ENCODE measurements around the gene ARMH3. TPM values are rescaled to one million over a fixed set of nuclear protein-coding genes. Genes with fewer than 3 reads are reported as not detected.

ARMH3 gene
- polyA plus RNA-seq, 1 experiment: 18.5 TPM

DNA sequence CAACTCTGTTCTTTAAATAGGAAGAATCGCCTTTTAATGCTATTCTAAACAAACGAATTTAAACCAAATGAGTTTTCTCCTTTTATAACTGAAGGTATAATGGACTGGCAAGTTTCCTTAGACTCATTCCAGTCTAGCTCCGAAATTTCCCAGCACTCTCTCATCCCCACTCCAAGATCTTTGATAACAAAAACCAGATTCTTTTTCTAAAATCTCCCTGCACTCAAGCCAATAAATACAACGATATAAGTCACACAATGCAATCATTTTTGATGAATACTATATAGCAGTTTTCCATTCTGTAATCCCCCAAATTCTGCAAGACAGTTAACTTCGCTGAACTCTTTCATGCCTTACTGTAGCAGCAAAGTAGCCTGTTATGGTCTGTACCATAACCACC, 239.6 kb downstream of the ARMH3 start:
- Histone ChIP-seq H3K36me3 (ENCODE audit: control insufficient read depth, insufficient read depth, low read length) (peaks cover 2% of the 10 kb centered on the region; the same call in 1 of the 2 replicates), H3K4me3 (ENCODE audit: low read depth, low read length) (peak overlapping the region; percentile 99), H3K27me3 (ENCODE audit: control insufficient read depth, insufficient read depth, low read length) (no peaks in the 10 kb centered on the region)
- TF ChIP-seq, protein P1, sequence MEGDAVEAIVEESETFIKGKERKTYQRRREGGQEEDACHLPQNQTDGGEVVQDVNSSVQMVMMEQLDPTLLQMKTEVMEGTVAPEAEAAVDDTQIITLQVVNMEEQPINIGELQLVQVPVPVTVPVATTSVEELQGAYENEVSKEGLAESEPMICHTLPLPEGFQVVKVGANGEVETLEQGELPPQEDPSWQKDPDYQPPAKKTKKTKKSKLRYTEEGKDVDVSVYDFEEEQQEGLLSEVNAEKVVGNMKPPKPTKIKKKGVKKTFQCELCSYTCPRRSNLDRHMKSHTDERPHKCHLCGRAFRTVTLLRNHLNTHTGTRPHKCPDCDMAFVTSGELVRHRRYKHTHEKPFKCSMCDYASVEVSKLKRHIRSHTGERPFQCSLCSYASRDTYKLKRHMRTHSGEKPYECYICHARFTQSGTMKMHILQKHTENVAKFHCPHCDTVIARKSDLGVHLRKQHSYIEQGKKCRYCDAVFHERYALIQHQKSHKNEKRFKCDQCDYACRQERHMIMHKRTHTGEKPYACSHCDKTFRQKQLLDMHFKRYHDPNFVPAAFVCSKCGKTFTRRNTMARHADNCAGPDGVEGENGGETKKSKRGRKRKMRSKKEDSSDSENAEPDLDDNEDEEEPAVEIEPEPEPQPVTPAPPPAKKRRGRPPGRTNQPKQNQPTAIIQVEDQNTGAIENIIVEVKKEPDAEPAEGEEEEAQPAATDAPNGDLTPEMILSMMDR (IDR thresholded peaks at IDR 0.05; ENCODE audit: insufficient read depth, low read depth, low read length): no peak
- ChIA-PET POLR2A (no interaction called here), CTCF (interaction anchor here (1.5 to 3.5 kb wide), 2 partner anchors 19 to 25 kb away, joined by 6 to 13 read pairs; no protein-coding TSS in a partner anchor)
- DNase-seq (ENCODE audit: low read depth): no peak

- H3K4me3 ChIP-seq (ENCODE audit: low read depth, low read length): peak overlapping the region; percentile 99
- TF ChIP-seq, protein P1 (IDR thresholded peaks at IDR 0.05; ENCODE audit: insufficient read depth, low read depth, low read length): no peak
- DNase-seq (ENCODE audit: low read depth): no peak
- POLR2A ChIA-PET: no interaction called here
- no peaks in the 10 kb centered on the region for H3K27me3 ChIP-seq (ENCODE audit: control insufficient read depth, insufficient read depth, low read length)
- CTCF ChIA-PET: interaction anchor here (1.0 to 1.2 kb wide), 2 partner anchors 26 to 196 kb away, joined by 4 read pairs; no protein-coding TSS in a partner anchor
- H3K36me3 ChIP-seq (ENCODE audit: control insufficient read depth, insufficient read depth, low read length): peaks cover 5% of the 10 kb centered on the region
Measured at GRCh38 chr10:101814466-101815071, 241.4 kb downstream of the ARMH3 start.

GRCh38 chr10:101812606-101813005, 243.4 kb downstream of the ARMH3 start:
- DNase-seq (ENCODE audit: low read depth): no peak
- TF ChIP-seq, protein P1 (IDR thresholded peaks at IDR 0.05; ENCODE audit: insufficient read depth, low read depth, low read length): no peak
- H3K27me3 ChIP-seq (ENCODE audit: control insufficient read depth, insufficient read depth, low read length): no peaks in the 10 kb centered on the region
- H3K4me3 ChIP-seq (ENCODE audit: low read depth, low read length): no peak overlapping the region
- CTCF ChIA-PET: interaction anchor here (1.0 to 1.5 kb wide), 3 partner anchors 25 to 31 kb away, joined by 4 to 6 read pairs (median 5); no protein-coding TSS in a partner anchor
- POLR2A ChIA-PET: no interaction called here
- H3K36me3 ChIP-seq (ENCODE audit: control insufficient read depth, insufficient read depth, low read length): peaks cover 5% of the 10 kb centered on the region

- ChIA-PET POLR2A (no interaction called here), CTCF (no interaction called here)
- Histone ChIP-seq H3K4me3 (ENCODE audit: low read depth, low read length) (no peak overlapping the region), H3K36me3 (ENCODE audit: control insufficient read depth, insufficient read depth, low read length) (peaks cover 13% of the 10 kb centered on the region), H3K27me3 (ENCODE audit: control insufficient read depth, insufficient read depth, low read length) (no peaks in the 10 kb centered on the region)
- TF ChIP-seq, protein P1 (IDR thresholded peaks at IDR 0.05; ENCODE audit: insufficient read depth, low read depth, low read length): no peak
- no peak for DNase-seq (ENCODE audit: low read depth)
Measured at GRCh38 chr10:101807158-101807557, 248.8 kb downstream of the ARMH3 start.

DNA sequence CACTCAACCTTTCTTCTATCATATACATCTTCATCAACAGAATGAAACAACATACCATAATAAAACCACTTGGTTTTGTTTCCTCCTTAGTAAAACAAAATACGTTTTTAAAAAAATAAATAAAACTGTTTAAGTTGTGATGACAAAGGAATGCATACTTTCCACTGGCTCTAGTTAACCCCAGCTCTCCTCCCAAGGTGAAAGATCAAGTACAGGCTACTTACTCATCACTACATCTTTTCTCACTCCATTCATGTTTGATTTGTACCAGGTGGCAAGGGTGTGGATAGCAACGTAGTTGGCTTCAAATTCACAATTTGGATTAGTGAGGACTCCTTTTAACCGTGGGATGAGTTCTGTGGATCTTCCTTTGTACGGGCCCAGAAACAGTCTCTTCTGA, 252.5 kb downstream of the ARMH3 start:
- H3K27me3 ChIP-seq (ENCODE audit: control insufficient read depth, insufficient read depth, low read length): no peaks in the 10 kb centered on the region
- DNase-seq (ENCODE audit: low read depth): no peak
- no peak overlapping the region for H3K4me3 ChIP-seq (ENCODE audit: low read depth, low read length)
- TF ChIP-seq, protein P1 (IDR thresholded peaks at IDR 0.05; ENCODE audit: insufficient read depth, low read depth, low read length): no peak
- POLR2A ChIA-PET: no interaction called here
- H3K36me3 ChIP-seq (ENCODE audit: control insufficient read depth, insufficient read depth, low read length): peaks cover 21% of the 10 kb centered on the region
- CTCF ChIA-PET: interaction anchor here (0.9 to 2.1 kb wide), 3 partner anchors 8 to 211 kb away, joined by 3 to 6 read pairs (median 5); no protein-coding TSS in a partner anchor

Measured in BJ (cell line).